A673 (cell line): Measurements from ENCODE around the gene DLG2.

ENCODE experiments used
- CTCF ChIP-seq: fragments of 300-800, 200-600 bp; sonication (generic); conservative IDR thresholded peaks from 2 replicates; pipeline ENCODE4 v1.5.1; 2017; ENCODE audit warnings: low read depth, mild to moderate bottlenecking, antibody characterized with exemption, low read length, moderate library complexity, mixed read lengths
- EZH2 ChIP-seq: fragments of 200-600 bp; sonication (generic); IDR thresholded peaks from 2 replicates; pipeline ENCODE4 v1.6.1; 2017; ENCODE audit warnings: borderline replicate concordance, low read depth, mild to moderate bottlenecking, mixed read lengths, antibody characterized with exemption, low read length; ENCODE audit not compliant: poor library complexity, severe bottlenecking

DNA sequence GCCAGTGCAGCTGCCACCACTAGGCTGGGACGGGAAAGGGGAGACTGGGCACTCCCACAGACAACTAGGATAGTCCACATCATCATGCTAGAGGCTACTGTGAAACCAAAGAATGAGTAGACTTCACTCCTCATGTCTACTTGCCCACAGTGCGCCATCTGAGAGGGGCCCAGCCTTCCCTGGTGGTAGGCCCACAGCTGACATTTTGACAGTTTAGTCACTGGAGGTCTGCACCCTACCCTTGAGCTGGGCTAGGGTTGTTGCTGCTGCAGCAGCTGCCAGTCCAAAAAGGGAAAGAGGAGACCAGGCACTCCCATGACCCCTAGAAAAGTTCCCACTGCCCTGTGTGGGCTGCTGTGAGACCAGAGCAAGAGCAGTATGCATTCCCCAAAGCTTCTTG lies 141.2 kb downstream of the DLG2 start:
- TF ChIP-seq EZH2, result no peak
- no peak for TF ChIP-seq CTCF
